IMR-90 (cell line): Measurements from ENCODE around the gene GLG1. TPM values are rescaled to one million over a fixed set of nuclear protein-coding genes. Genes with fewer than 3 reads are reported as not detected.

Experiments used
- ATAC-seq: fragments of 200-7000 bp; cut with Tn5 transposase; 2 replicates; pipeline ENCODE4 v1.9.1; 2020; ENCODE audit warnings: low read depth, mild to moderate bottlenecking, moderate library complexity
- BruUV-seq: library from RNA; stranded (reverse); fragments of 400-500 nt; replicated peaks from 2 replicates; lab custom pipeline; 2021; lab: Mats Ljungman, UMichigan
- CTCF ChIA-PET: fragments of 300-600 bp; formaldehyde crosslinking; extraction: SDS; loops from one replicate; lab custom pipeline; 2021; ENCODE audit warnings: antibody characterized with exemption; lab: Yijun Ruan, JAX
- POLR2A ChIA-PET: fragments of 300-600 bp; sonication (Branson Sonifier 250); formaldehyde crosslinking; loops from one replicate; lab custom pipeline; 2022; ENCODE audit warnings: antibody characterized with exemption; ENCODE audit not compliant: unreplicated experiment; lab: Charles Lee
- DNase-seq: peaks from one replicate; pipeline ENCODE4 v3.0.0; 2013
- H2AFZ ChIP-seq: replicated peaks from 2 replicates; pipeline ENCODE3; 2013; ENCODE audit warnings: low read length, mild to moderate bottlenecking; ENCODE audit not compliant: poor library complexity
- H2AK5ac ChIP-seq: 2 replicates; pipeline ENCODE4 v1.6.1; 2013; ENCODE audit warnings: low read depth, low read length, inconsistent platforms
- H2AK9ac ChIP-seq: replicated peaks from 2 replicates; pipeline ENCODE3; 2013; ENCODE audit warnings: mild to moderate bottlenecking, low read depth, low read length, moderate library complexity; ENCODE audit not compliant: poor library complexity
- H2BK120ac ChIP-seq: 2 replicates; pipeline ENCODE4 v1.6.1; 2013; ENCODE audit warnings: low read depth, low read length, inconsistent platforms
- H2BK15ac ChIP-seq: 3 replicates; pipeline ENCODE4 v1.6.1; 2013; ENCODE audit warnings: low read depth, low read length, inconsistent platforms
- H2BK20ac ChIP-seq: 2 replicates; pipeline ENCODE4 v1.6.1; 2013; ENCODE audit warnings: low read depth, mild to moderate bottlenecking, inconsistent platforms, low read length, moderate library complexity
- H2BK5ac ChIP-seq: 2 replicates; pipeline ENCODE4 v1.6.1; 2013; ENCODE audit warnings: mild to moderate bottlenecking, low read depth, low read length, inconsistent platforms; ENCODE audit not compliant: poor library complexity, severe bottlenecking
- H3K14ac ChIP-seq: replicated peaks from 2 replicates; pipeline ENCODE4 v1.6.1; 2013; ENCODE audit warnings: low read depth, low read length, inconsistent platforms
- H3K18ac ChIP-seq: 2 replicates; pipeline ENCODE4 v1.6.1; 2013; ENCODE audit warnings: low read depth, low read length, control low read depth
- H3K23ac ChIP-seq: 2 replicates; pipeline ENCODE4 v1.6.1; 2013; ENCODE audit warnings: low read depth, low read length, inconsistent platforms
- H3K27ac ChIP-seq: 2 replicates; pipeline ENCODE4 v1.5.1; 2013; ENCODE audit warnings: mild to moderate bottlenecking, control low read depth, low read length; ENCODE audit not compliant: insufficient read depth
- H3K27me3 ChIP-seq: 2 replicates; pipeline ENCODE4 v1.6.1; 2013; ENCODE audit warnings: low read length; ENCODE audit not compliant: control insufficient read depth, insufficient read depth
- H3K36me3 ChIP-seq: 2 replicates; pipeline ENCODE4 v1.6.1; 2013; ENCODE audit warnings: low read length, mixed read lengths; ENCODE audit not compliant: control insufficient read depth, insufficient read depth
- H3K4ac ChIP-seq: 2 replicates; pipeline ENCODE4 v1.6.1; 2013; ENCODE audit warnings: low read depth, low read length, inconsistent platforms
- H3K4me1 ChIP-seq: 2 replicates; pipeline ENCODE4 v1.6.1; 2013; ENCODE audit warnings: low read length, mixed read lengths; ENCODE audit not compliant: control insufficient read depth, insufficient read depth
- H3K4me2 ChIP-seq: 2 replicates; pipeline ENCODE4 v1.6.1; 2013; ENCODE audit warnings: low read depth, mild to moderate bottlenecking, control low read depth, low read length, moderate library complexity
- H3K4me3 ChIP-seq: 2 replicates; pipeline ENCODE4 v1.5.1; 2013; ENCODE audit warnings: low read depth, mild to moderate bottlenecking, control low read depth, low read length, moderate library complexity; ENCODE audit not compliant: insufficient read depth
- H3K56ac ChIP-seq: 2 replicates; pipeline ENCODE4 v1.6.1; 2013; ENCODE audit warnings: low read length, inconsistent platforms; ENCODE audit not compliant: insufficient read depth; ENCODE audit errors: extremely low read depth
- H3K79me1 ChIP-seq, 2 experiments: 2 replicates each; pipeline ENCODE4 v1.6.1; 2013; ENCODE audit warnings: low read length in 2 of 2, inconsistent platforms in 1 of 2, low read depth in 1 of 2
- H3K9ac ChIP-seq: 2 replicates; pipeline ENCODE4 v1.6.1; 2013; ENCODE audit warnings: low read depth, low read length, control low read depth
- H3K9me1 ChIP-seq: 2 replicates; pipeline ENCODE4 v1.6.1; 2013; ENCODE audit warnings: low read length, inconsistent platforms; ENCODE audit not compliant: insufficient read depth
- H3K9me3 ChIP-seq: 2 replicates; pipeline ENCODE4 v1.6.1; 2013; ENCODE audit warnings: low read length; ENCODE audit not compliant: control insufficient read depth, insufficient read depth
- H4K20me1 ChIP-seq: 2 replicates; pipeline ENCODE4 v1.6.1; 2013; ENCODE audit warnings: low read length, inconsistent platforms; ENCODE audit not compliant: insufficient read depth
- H4K5ac ChIP-seq: 2 replicates; pipeline ENCODE4 v1.6.1; 2013; ENCODE audit warnings: mild to moderate bottlenecking, low read depth, low read length, control low read depth
- H4K8ac ChIP-seq, 2 experiments: 2 replicates each; pipeline ENCODE4 v1.6.1; 2013; ENCODE audit warnings: low read depth in 2 of 2, low read length in 2 of 2, control low read depth in 1 of 2, inconsistent platforms in 1 of 2
- H4K91ac ChIP-seq: 2 replicates; pipeline ENCODE4 v1.6.1; 2013; ENCODE audit warnings: low read depth, low read length, inconsistent platforms; ENCODE audit not compliant: insufficient read depth
- BHLHE40 ChIP-seq: fragments of 150-350 bp; IDR thresholded peaks from 2 replicates; pipeline ENCODE4 v1.6.1; 2016; ENCODE audit warnings: mild to moderate bottlenecking, low read depth, low read length
- CEBPB ChIP-seq: IDR thresholded peaks from 2 replicates; pipeline ENCODE4 v1.6.1; 2012; ENCODE audit warnings: low read depth, low read length, improper control_type of control experiment
- MAZ ChIP-seq: IDR thresholded peaks from 2 replicates; pipeline ENCODE4 v1.6.1; 2012; ENCODE audit warnings: low read depth, mild to moderate bottlenecking, low read length, improper control_type of control experiment, moderate library complexity, borderline replicate concordance
- MXI1 ChIP-seq: IDR thresholded peaks from 2 replicates; pipeline ENCODE4 v1.6.1; 2012; ENCODE audit warnings: low read depth, mild to moderate bottlenecking, low read length, moderate library complexity, borderline replicate concordance
- NFE2L2 ChIP-seq: fragments of 150-350 bp; IDR thresholded peaks from 2 replicates; pipeline ENCODE4 v1.6.1; 2016; ENCODE audit warnings: low read depth, mild to moderate bottlenecking, low read length
- POLR2A ChIP-seq: IDR thresholded peaks from 2 replicates; pipeline ENCODE4 v1.6.1; 2012; ENCODE audit warnings: mild to moderate bottlenecking, low read depth, low read length
- RAD21 ChIP-seq: IDR thresholded peaks from 2 replicates; pipeline ENCODE4 v1.6.1; 2012; ENCODE audit warnings: low read length, improper control_type of control experiment
- RCOR1 ChIP-seq: IDR thresholded peaks from 2 replicates; pipeline ENCODE4 v1.6.1; 2012; ENCODE audit warnings: mild to moderate bottlenecking, low read length, improper control_type of control experiment; ENCODE audit not compliant: insufficient replicate concordance
- SMC3 ChIP-seq: fragments of 150-350 bp; IDR thresholded peaks from 2 replicates; pipeline ENCODE4 v1.6.1; 2016; ENCODE audit warnings: low read depth, mild to moderate bottlenecking, antibody characterized with exemption, low read length, moderate library complexity
- USF2 ChIP-seq: fragments of 150-350 bp; IDR thresholded peaks from 2 replicates; pipeline ENCODE4 v1.6.1; 2017; ENCODE audit warnings: mild to moderate bottlenecking, antibody characterized with exemption, low read length, low read depth
- WGBS, 2 experiments: methylation state at CpG; one replicate each; pipeline versions ENCODE4 v1.1.5 to v1.1.7; 2013; ENCODE audit warnings: missing lambda C conversion rate in 2 of 2; ENCODE audit not compliant: insufficient read length in 1 of 2; ENCODE audit errors: extremely low coverage in 2 of 2; 5-methylcytosine and 5-hydroxymethylcytosine counted together
- dilution Hi-C: fragments of 300-500 bp; cut with HindIII; formaldehyde crosslinking; loops from one replicate; pipeline ENCODE4 v1.14.3; 2018; ENCODE audit warnings: low sequenced_read_pairs; ENCODE audit not compliant: unreplicated experiment
- in situ Hi-C: fragments of 300-500 bp; cut with MboI; formaldehyde crosslinking; loops from 3 replicates; pipeline ENCODE4 v1.14.3; 2019; ENCODE audit warnings: low sequenced_read_pairs, inconsistent platforms, mixed read lengths
- intact Hi-C: fragments of 100-400 bp; cut with micrococcal nuclease; formaldehyde crosslinking; loops from 2 replicates; pipeline ENCODE4 v1.10.0; 2022
- polyA plus RNA-seq, 3 experiments: library from polyadenylated mRNA; depleted of rRNA; stranded (reverse); fragments of >200 nt; gene quantifications; 2 replicates each; pipeline ENCODE4 v1.2.3, GENCODE V29; 2012; ENCODE audit warnings: low replicate concordance in 1 of 3
- total RNA-seq: library from RNA; depleted of rRNA; stranded (reverse); fragments of >200 nt; gene quantifications from 2 replicates; pipeline ENCODE4 v1.2.3, GENCODE V29; 2012

Gene GLG1
- total and polyA plus RNA-seq, 2 of the 4 experiments (the other 2 are of a cell fraction): 91.0 to 107 TPM

- TF ChIP-seq RCOR1: no peak
Measured at GRCh38 chr16:74570412-74571301, 36.3 kb downstream of the GLG1 start (continued).

- peaks cover 14% of the 10 kb centered on the region for H3K9me1 ChIP-seq
- TF ChIP-seq RAD21: no peak
- no peak for TF ChIP-seq RCOR1
- TF ChIP-seq USF2: no peak
- no peak for TF ChIP-seq NFE2L2
- no peak for TF ChIP-seq MAZ
- no peak for TF ChIP-seq SMC3
- TF ChIP-seq CEBPB: no peak
- TF ChIP-seq POLR2A: no peak
- no peak for TF ChIP-seq BHLHE40
- no peak for TF ChIP-seq MXI1
- no peak overlapping the region for H2BK20ac ChIP-seq
- no peaks in the 10 kb centered on the region for H3K27me3 ChIP-seq
- no peaks in the 10 kb centered on the region for H3K36me3 ChIP-seq
- peaks cover 45 to 82% of the 10 kb centered on the region in 2 experiments for H3K79me1 ChIP-seq
- no peak overlapping the region for H2AK5ac ChIP-seq
- H3K4ac ChIP-seq: no peak overlapping the region
- H3K27ac ChIP-seq: no peak overlapping the region
- ChIA-PET CTCF (interaction anchor here (0.5 to 0.6 kb wide), 2 partner anchors 10 to 259 kb away, joined by 3 read pairs; no protein-coding TSS in a partner anchor), POLR2A (no interaction called here)
- H2BK120ac ChIP-seq: no peak overlapping the region
- H3K4me1 ChIP-seq: peaks cover 4% of the 10 kb centered on the region
- H4K20me1 ChIP-seq: peaks cover 85% of the 10 kb centered on the region
- H3K9ac ChIP-seq: no peak overlapping the region
- DNase-seq (peak; percentile 63), ATAC-seq (peak; percentile 78)
- H4K5ac ChIP-seq: no peak overlapping the region
- H3K56ac ChIP-seq: no peak overlapping the region
- no peak overlapping the region for H3K23ac ChIP-seq
- no TSS peak for BruUV-seq
- no peak overlapping the region for H2AFZ ChIP-seq
- no peak overlapping the region for H4K8ac ChIP-seq
- H3K4me2 ChIP-seq: no peak overlapping the region
- 86% methylated on average over 1 of the region's 5 CpGs; no CpG with 5 or more reads in 1 of the 2 experiments for WGBS, 2 experiments
- intact Hi-C loops (loop anchor here (10.0 kb wide), 1 partner anchor 54 kb away; no protein-coding TSS in a partner anchor), dilution Hi-C loops (no loop called here), in situ Hi-C loops (no loop called here)
- no peak overlapping the region for H2BK15ac ChIP-seq
- no peak overlapping the region for H4K91ac ChIP-seq
- no peak overlapping the region for H2BK5ac ChIP-seq
- H3K4me3 ChIP-seq: no peak overlapping the region
- no peak overlapping the region for H2AK9ac ChIP-seq
- no peak overlapping the region for H3K18ac ChIP-seq
- H3K9me3 ChIP-seq: no peaks in the 10 kb centered on the region
- H3K14ac ChIP-seq: no peak overlapping the region
Measured at GRCh38 chr16:74568961-74569631, 37.8 kb downstream of the GLG1 start.
